HFFc6 (cell line): ENCODE results near the gene TNS3. TPM values are rescaled to one million over a fixed set of nuclear protein-coding genes. Genes with fewer than 3 reads are reported as not detected.

ENCODE experiments used
- DNase-seq: peaks from one replicate; pipeline ENCODE4 v3.0.0-alpha.2; 2018
- H3K27ac Mint-ChIP-seq: 2 replicates; pipeline ENCODE4 v1.8.0; 2020; ENCODE audit warnings: mild to moderate bottlenecking, mixed read lengths
- H3K27me3 Mint-ChIP-seq: 2 replicates; pipeline ENCODE4 v1.8.0; 2021; ENCODE audit warnings: mild to moderate bottlenecking, moderate library complexity, mixed read lengths; ENCODE audit not compliant: insufficient read depth
- H3K36me3 Mint-ChIP-seq: 2 replicates; pipeline ENCODE4 v1.8.0; 2021; ENCODE audit warnings: low read depth, mixed read lengths
- H3K4me1 Mint-ChIP-seq: 2 replicates; pipeline ENCODE4 v1.8.0; 2020; ENCODE audit warnings: low read depth, mixed read lengths
- H3K4me3 Mint-ChIP-seq: 2 replicates; pipeline ENCODE4 v1.8.0; 2020; ENCODE audit warnings: mild to moderate bottlenecking, moderate library complexity, mixed read lengths
- H3K9me3 Mint-ChIP-seq: 2 replicates; pipeline ENCODE4 v1.8.0; 2020; ENCODE audit warnings: mild to moderate bottlenecking, mixed read lengths
- total RNA-seq, 6 experiments: library from RNA; stranded (reverse); fragmentation: NEBNext Ultra II Directional; extraction: Animal tissue kit (Norgen Biotek cat#: 25700); gene quantifications; 2 replicates in 1 of 6; 3 replicates in 5 of 6; pipeline ENCODE4 v1.2.3, GENCODE V29; 2021
- TF ChIP-seq, protein P1 (sequence below): fragments of 200-600 bp; sonication (generic); IDR thresholded peaks from 2 replicates; pipeline ENCODE4 v1.5.0; 2021; ENCODE audit warnings: antibody characterized with exemption, mild to moderate bottlenecking

The TNS3 gene
- total RNA-seq, 6 experiments from 2014 or later, result 50.8 to 77.0 (median 67.8) TPM

DNA sequence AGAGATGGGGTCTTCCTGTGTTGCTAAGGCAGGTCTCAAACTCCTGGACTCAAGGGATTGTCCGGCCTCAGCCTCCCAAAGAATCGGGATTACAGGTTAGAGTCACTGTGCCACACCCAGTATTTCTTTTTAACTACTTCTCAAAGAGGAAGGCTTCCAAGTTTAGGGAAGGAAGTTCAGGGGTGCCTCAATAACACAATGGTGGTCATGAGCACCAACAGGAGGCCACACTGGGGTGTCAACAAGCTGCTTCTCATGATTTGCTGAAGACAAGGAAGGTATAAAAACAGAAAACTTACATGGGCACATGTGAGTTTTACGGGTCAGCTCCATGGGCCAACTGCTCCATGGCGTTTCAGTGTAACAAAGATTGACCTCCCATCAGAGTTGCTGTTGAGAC is 160.5 kb downstream of the TNS3 start:
- no peak for DNase-seq
- Mint-ChIP-seq H3K27me3 (peaks cover 2% of the 10 kb centered on the region), H3K9me3 (peaks cover 5% of the 10 kb centered on the region), H3K4me3 (no peak overlapping the region), H3K36me3 (peaks cover 49% of the 10 kb centered on the region), H3K4me1 (peaks cover 32% of the 10 kb centered on the region), H3K27ac (no peak overlapping the region)
- TF ChIP-seq, protein P1, sequence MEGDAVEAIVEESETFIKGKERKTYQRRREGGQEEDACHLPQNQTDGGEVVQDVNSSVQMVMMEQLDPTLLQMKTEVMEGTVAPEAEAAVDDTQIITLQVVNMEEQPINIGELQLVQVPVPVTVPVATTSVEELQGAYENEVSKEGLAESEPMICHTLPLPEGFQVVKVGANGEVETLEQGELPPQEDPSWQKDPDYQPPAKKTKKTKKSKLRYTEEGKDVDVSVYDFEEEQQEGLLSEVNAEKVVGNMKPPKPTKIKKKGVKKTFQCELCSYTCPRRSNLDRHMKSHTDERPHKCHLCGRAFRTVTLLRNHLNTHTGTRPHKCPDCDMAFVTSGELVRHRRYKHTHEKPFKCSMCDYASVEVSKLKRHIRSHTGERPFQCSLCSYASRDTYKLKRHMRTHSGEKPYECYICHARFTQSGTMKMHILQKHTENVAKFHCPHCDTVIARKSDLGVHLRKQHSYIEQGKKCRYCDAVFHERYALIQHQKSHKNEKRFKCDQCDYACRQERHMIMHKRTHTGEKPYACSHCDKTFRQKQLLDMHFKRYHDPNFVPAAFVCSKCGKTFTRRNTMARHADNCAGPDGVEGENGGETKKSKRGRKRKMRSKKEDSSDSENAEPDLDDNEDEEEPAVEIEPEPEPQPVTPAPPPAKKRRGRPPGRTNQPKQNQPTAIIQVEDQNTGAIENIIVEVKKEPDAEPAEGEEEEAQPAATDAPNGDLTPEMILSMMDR, result no peak

DNA sequence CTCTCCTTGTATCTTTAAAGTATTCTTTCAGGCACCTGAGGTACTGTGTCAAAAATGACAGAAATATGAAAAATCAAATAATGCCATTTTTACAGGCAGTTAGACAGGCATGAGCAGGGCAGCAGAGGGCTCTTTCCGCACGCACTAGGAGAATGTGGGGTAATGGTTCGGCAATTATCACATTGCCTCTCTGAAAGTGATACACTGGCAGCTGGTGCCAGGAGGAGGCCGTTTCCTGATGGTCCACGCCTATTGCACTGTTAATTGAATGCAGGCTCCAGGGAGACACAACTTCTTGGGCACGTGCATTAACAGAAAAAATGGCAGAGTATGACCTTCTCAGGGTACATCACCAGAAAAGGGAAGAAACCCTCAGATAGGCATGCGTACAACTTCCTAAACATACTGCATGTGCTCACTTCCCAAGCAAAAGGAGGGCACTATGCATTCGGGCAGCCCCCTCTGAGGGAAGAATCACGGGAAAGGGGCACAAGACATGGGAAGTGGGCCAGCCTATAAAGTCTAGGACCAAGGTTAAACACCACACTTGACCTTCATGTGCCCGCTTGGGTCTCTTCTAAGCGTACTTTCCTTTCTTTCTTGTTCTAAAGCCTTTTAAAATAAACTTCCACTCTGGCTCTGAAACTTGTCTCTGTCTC is 161.7 kb downstream of the TNS3 start:
- peaks cover 7% of the 10 kb centered on the region for H3K27me3 Mint-ChIP-seq
- no peak for DNase-seq
- peaks cover 32% of the 10 kb centered on the region for H3K4me1 Mint-ChIP-seq
- no peak overlapping the region for H3K4me3 Mint-ChIP-seq
- no peak overlapping the region for H3K27ac Mint-ChIP-seq
- H3K9me3 Mint-ChIP-seq, result peaks cover 5% of the 10 kb centered on the region
- TF ChIP-seq, protein P1, result no peak
- H3K36me3 Mint-ChIP-seq, result peaks cover 47% of the 10 kb centered on the region

DNA sequence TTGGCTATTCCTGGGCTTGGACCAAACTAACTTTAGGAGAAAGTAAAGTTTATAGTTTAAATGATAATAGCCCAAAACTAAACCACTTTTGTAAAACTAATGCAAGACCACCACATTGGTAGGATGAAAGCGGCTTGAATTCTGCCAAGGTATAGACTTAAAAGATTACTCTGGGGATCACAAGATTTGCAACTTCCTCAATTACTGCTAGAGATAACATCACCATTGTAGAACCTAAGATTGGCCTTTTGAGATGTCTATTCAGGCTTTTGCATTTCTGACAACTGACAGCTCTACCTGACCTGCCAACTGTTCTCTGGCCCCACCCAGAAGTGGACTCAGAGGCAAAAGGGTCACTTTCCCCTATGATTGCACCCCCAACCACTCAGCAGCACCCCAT is 162.4 kb downstream of the TNS3 start:
- Mint-ChIP-seq H3K9me3 (peaks cover 5% of the 10 kb centered on the region), H3K4me3 (no peak overlapping the region), H3K27me3 (peaks cover 7% of the 10 kb centered on the region), H3K36me3 (peaks cover 49% of the 10 kb centered on the region), H3K27ac (no peak overlapping the region), H3K4me1 (peaks cover 32% of the 10 kb centered on the region)
- no peak for DNase-seq
- TF ChIP-seq, protein P1, result no peak

DNA sequence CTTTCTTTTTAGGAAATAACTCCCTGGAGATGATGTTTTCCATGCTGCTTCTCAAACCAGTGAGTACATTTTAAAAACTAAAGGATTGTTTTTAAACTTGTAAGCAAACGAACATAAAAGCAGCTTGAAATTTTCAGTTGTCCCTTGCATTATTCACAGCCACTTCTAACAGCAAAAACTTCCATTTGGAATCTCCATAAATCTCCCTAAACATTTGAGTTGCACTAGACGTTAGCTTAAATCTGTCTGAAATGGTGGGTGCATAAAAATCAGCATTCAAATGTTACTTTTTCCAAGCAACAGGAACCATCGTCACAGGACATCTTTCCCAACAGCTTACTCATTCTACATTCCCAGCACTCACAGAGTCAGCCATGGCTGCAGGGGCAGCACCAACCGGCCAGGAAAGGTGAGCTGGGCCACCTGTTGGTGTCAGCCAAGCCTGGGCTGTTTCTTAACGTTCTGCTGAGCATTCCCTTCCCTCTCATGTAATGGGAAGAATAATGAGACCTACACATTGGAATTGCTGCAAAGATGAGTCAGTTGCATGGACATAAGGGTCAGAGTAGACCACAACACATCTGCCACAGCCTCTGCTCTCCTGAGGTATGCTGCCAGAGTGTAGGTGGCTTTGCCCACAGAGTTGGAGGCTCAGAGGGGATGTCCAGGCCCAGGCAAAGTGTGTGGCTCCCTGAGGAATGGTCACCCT is 163.2 kb downstream of the TNS3 start:
- Mint-ChIP-seq H3K36me3 (peaks cover 49% of the 10 kb centered on the region), H3K27me3 (peaks cover 7% of the 10 kb centered on the region), H3K27ac (peak overlapping the region; percentile 78), H3K9me3 (peaks cover 5% of the 10 kb centered on the region), H3K4me1 (peaks cover 30% of the 10 kb centered on the region), H3K4me3 (no peak overlapping the region)
- TF ChIP-seq, protein P1, result no peak
- peak; percentile 69 for DNase-seq

DNA sequence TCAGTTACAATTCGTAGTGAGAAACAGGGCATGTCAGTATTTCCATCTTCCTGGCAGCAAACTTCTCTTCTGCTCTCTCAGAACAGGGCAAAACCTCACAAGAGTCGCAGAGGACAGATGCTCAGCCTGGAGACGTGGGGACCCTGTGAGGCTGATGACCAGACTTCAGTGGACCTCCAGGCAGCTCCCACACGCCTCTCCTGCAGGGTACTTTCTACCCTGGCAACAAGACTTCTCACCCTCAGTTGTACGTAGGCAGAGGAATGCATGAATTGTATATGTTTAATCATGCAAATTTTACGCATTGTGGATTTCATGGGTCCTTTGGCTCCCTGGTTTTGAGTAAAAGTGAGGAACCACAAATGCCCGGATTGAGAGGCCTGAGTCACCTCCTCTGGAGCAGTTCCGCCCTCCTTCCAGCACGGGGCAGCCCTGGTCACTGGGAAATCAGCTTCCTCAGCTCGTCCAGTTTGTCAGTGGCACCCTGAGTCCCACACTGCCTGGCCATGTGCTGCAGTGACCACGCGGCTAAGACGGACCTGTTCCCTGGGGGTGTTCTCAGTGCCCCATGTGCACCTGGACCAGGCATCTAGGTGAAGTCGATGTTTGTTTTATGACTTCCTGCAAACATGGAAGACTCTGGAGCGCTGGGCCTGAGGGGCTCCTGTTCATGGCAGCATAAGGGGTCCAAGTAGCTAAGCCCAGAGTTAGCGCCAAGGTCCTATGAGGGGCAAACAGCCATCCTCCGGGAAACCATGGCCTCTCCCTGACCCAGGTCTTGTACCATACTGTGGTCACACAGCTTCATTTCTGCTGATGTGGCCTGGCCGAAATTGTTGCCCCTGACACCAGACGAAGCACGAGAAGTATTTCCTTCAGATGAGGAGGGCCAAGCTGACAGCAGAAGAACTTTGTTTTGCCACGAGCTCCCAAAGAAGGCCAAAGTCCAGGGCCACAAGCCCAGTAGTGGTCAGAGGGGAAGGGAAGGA is 165.1 kb downstream of the TNS3 start:
- Mint-ChIP-seq H3K36me3 (peaks cover 43% of the 10 kb centered on the region), H3K9me3 (peaks cover 5% of the 10 kb centered on the region), H3K4me1 (peaks cover 15% of the 10 kb centered on the region), H3K27ac (no peak overlapping the region), H3K4me3 (no peak overlapping the region), H3K27me3 (peaks cover 7% of the 10 kb centered on the region)
- TF ChIP-seq, protein P1, result no peak
- no peak for DNase-seq
